ENCODE measurements around the gene ACADS.

Gene ACADS

GRCh38 chr12:120725659-120726509, at the start of gene ACADS:
Gene ACADS (plus strand): TSS chr12:120725826. CDS start chr12:120725886, 60 bp downstream.
- peak; percentile 99 for DNase-seq (ENCODE audit: low spot score)

- no peak for DNase-seq (ENCODE audit: low spot score)
Observed at GRCh38 chr12:120677765-120678473, 47.7 kb upstream of the ACADS start.

GRCh38 chr12:120678572-120678971, 47.1 kb upstream of the ACADS start:
- no peak for DNase-seq (ENCODE audit: low spot score)

- no peak for DNase-seq (ENCODE audit: low spot score)
Observed at GRCh38 chr12:120680165-120680738, 45.4 kb upstream of the ACADS start.

GRCh38 chr12:120684523-120684932, 41.1 kb upstream of the ACADS start:
- no peak for DNase-seq (ENCODE audit: low spot score)

GRCh38 chr12:120685522-120685921, 40.1 kb upstream of the ACADS start:
- no peak for DNase-seq (ENCODE audit: low spot score)

- peak; percentile 96 for DNase-seq (ENCODE audit: low spot score)
Observed at GRCh38 chr12:120686151-120686689, 39.4 kb upstream of the ACADS start.

- peak; percentile 100 for DNase-seq (ENCODE audit: low spot score)
Observed at GRCh38 chr12:120686690-120687577, 38.7 kb upstream of the ACADS start, which contains the start of gene MLEC. Gene MLEC (plus strand): TSS chr12:120687149. CDS start chr12:120687297, 148 bp downstream.

GRCh38 chr12:120687578-120688289, 37.9 kb upstream of the ACADS start:
- peak; percentile 18 for DNase-seq (ENCODE audit: low spot score)

- DNase-seq (ENCODE audit: low spot score) = no peak
Observed at GRCh38 chr12:120688527-120689071, 37.0 kb upstream of the ACADS start.

- DNase-seq (ENCODE audit: low spot score) = no peak
Observed at GRCh38 chr12:120689397-120690082, 36.1 kb upstream of the ACADS start.

GRCh38 chr12:120690083-120690450, 35.6 kb upstream of the ACADS start:
- no peak for DNase-seq (ENCODE audit: low spot score)

- no peak for DNase-seq (ENCODE audit: low spot score)
Observed at GRCh38 chr12:120690978-120691377, 34.6 kb upstream of the ACADS start.

- peak; percentile 43 for DNase-seq (ENCODE audit: low spot score)
Observed at GRCh38 chr12:120692524-120693033, 33.0 kb upstream of the ACADS start.

GRCh38 chr12:120693848-120694247, 31.8 kb upstream of the ACADS start:
- no peak for DNase-seq (ENCODE audit: low spot score)

- DNase-seq (ENCODE audit: low spot score) = no peak
Observed at GRCh38 chr12:120696626-120697025, 29.0 kb upstream of the ACADS start.

- DNase-seq (ENCODE audit: low spot score) = no peak
Observed at GRCh38 chr12:120697344-120697743, 28.3 kb upstream of the ACADS start.

GRCh38 chr12:120698665-120699064, 27.0 kb upstream of the ACADS start:
- no peak for DNase-seq (ENCODE audit: low spot score)

- no peak for DNase-seq (ENCODE audit: low spot score)
Observed at GRCh38 chr12:120699553-120699952, 26.1 kb upstream of the ACADS start.

GRCh38 chr12:120700886-120701285, 24.7 kb upstream of the ACADS start:
- DNase-seq (ENCODE audit: low spot score) = no peak

Measured in AG08395 (cell line).